Measurements from ENCODE around the gene ZNF438. TPM values are rescaled to one million over a fixed set of nuclear protein-coding genes. Genes with fewer than 3 reads are reported as not detected.

Gene ZNF438
- total and polyA plus RNA-seq, 2 of the 8 experiments (the other 6 are each of a cell fraction or from before 2014, with no cell fraction given), result 0.95 to 1.7 TPM

DNA sequence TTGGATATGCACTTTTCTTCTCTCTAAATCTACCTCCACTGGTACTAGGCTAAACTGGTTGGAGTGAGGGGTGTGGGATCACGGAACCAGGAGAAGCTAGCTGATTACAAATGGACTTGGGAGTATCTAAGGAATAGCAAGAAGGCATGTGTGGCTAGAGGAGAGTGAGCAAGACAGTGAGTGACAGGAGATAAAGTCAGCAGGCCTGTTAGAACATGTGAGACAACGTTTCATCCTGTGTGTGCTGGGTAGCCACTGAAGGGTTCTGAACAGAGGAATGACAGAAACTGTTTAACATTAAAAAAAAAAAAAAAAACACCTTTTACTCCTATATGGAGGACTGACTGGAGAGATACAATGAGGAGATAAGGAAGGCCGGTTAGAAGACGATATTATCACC, 51.7 kb downstream of the ZNF438 start (continued):
- TF ChIP-seq, protein P1, sequence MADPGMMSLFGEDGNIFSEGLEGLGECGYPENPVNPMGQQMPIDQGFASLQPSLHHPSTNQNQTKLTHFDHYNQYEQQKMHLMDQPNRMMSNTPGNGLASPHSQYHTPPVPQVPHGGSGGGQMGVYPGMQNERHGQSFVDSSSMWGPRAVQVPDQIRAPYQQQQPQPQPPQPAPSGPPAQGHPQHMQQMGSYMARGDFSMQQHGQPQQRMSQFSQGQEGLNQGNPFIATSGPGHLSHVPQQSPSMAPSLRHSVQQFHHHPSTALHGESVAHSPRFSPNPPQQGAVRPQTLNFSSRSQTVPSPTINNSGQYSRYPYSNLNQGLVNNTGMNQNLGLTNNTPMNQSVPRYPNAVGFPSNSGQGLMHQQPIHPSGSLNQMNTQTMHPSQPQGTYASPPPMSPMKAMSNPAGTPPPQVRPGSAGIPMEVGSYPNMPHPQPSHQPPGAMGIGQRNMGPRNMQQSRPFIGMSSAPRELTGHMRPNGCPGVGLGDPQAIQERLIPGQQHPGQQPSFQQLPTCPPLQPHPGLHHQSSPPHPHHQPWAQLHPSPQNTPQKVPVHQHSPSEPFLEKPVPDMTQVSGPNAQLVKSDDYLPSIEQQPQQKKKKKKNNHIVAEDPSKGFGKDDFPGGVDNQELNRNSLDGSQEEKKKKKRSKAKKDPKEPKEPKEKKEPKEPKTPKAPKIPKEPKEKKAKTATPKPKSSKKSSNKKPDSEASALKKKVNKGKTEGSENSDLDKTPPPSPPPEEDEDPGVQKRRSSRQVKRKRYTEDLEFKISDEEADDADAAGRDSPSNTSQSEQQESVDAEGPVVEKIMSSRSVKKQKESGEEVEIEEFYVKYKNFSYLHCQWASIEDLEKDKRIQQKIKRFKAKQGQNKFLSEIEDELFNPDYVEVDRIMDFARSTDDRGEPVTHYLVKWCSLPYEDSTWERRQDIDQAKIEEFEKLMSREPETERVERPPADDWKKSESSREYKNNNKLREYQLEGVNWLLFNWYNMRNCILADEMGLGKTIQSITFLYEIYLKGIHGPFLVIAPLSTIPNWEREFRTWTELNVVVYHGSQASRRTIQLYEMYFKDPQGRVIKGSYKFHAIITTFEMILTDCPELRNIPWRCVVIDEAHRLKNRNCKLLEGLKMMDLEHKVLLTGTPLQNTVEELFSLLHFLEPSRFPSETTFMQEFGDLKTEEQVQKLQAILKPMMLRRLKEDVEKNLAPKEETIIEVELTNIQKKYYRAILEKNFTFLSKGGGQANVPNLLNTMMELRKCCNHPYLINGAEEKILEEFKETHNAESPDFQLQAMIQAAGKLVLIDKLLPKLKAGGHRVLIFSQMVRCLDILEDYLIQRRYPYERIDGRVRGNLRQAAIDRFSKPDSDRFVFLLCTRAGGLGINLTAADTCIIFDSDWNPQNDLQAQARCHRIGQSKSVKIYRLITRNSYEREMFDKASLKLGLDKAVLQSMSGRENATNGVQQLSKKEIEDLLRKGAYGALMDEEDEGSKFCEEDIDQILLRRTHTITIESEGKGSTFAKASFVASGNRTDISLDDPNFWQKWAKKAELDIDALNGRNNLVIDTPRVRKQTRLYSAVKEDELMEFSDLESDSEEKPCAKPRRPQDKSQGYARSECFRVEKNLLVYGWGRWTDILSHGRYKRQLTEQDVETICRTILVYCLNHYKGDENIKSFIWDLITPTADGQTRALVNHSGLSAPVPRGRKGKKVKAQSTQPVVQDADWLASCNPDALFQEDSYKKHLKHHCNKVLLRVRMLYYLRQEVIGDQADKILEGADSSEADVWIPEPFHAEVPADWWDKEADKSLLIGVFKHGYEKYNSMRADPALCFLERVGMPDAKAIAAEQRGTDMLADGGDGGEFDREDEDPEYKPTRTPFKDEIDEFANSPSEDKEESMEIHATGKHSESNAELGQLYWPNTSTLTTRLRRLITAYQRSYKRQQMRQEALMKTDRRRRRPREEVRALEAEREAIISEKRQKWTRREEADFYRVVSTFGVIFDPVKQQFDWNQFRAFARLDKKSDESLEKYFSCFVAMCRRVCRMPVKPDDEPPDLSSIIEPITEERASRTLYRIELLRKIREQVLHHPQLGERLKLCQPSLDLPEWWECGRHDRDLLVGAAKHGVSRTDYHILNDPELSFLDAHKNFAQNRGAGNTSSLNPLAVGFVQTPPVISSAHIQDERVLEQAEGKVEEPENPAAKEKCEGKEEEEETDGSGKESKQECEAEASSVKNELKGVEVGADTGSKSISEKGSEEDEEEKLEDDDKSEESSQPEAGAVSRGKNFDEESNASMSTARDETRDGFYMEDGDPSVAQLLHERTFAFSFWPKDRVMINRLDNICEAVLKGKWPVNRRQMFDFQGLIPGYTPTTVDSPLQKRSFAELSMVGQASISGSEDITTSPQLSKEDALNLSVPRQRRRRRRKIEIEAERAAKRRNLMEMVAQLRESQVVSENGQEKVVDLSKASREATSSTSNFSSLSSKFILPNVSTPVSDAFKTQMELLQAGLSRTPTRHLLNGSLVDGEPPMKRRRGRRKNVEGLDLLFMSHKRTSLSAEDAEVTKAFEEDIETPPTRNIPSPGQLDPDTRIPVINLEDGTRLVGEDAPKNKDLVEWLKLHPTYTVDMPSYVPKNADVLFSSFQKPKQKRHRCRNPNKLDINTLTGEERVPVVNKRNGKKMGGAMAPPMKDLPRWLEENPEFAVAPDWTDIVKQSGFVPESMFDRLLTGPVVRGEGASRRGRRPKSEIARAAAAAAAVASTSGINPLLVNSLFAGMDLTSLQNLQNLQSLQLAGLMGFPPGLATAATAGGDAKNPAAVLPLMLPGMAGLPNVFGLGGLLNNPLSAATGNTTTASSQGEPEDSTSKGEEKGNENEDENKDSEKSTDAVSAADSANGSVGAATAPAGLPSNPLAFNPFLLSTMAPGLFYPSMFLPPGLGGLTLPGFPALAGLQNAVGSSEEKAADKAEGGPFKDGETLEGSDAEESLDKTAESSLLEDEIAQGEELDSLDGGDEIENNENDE (IDR thresholded peaks at IDR 0.05; ENCODE audit: insufficient replicate concordance, low read length), result no peak
- TF ChIP-seq TAF1 (IDR thresholded peaks at IDR 0.05; ENCODE audit: low read depth, low read length) (no peak), SIRT6 (IDR thresholded peaks at IDR 0.05; ENCODE audit: low read length) (no peak), EP300 (IDR thresholded peaks at IDR 0.05; ENCODE audit: borderline replicate concordance in 1 of 2, low read depth in 2 of 2, low read length in 2 of 2) (no peak), BCL11A (IDR thresholded peaks at IDR 0.05; ENCODE audit: low read depth in 2 of 2, low read length in 2 of 2) (no peak), SIN3A (conservative IDR thresholded peaks at IDR 0.05 in 1 of 2, IDR thresholded peaks at IDR 0.05 in 1 of 2; ENCODE audit: low read depth in 1 of 2, low read length in 2 of 2) (no peak), SUZ12 (IDR thresholded peaks at IDR 0.05; ENCODE audit: low read length) (no peak), FOSL1 (IDR thresholded peaks at IDR 0.05; ENCODE audit: insufficient read depth, low read depth, low read length) (no peak), SP1 (IDR thresholded peaks at IDR 0.05; ENCODE audit: low read depth, low read length) (no peak), RBBP5 (IDR thresholded peaks at IDR 0.05; ENCODE audit: borderline replicate concordance, low read depth, low read length) (no peak)
